ENCODE data around the gene CA9.

DNA sequence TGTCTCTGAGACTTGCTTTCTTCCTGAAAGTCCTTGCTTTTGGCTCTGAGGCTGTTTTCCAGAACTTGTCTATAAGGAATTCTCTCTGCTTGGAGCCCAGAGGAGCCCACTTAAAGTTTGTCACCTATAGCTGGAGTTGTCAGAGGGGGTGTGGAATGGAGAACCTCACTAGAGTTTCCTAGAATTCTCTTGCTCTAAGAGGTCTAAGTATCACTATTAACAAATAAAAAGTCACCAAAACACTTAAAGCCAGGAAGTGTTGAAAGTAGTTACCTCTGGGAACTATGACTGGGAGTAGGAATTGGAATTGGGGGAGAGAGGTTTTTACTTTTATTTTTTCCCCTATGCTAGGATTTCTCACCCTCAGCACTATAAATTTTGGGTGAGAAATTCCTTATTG lies 38.0 kb upstream of the CA9 start:
- TF ChIP-seq, protein P1, sequence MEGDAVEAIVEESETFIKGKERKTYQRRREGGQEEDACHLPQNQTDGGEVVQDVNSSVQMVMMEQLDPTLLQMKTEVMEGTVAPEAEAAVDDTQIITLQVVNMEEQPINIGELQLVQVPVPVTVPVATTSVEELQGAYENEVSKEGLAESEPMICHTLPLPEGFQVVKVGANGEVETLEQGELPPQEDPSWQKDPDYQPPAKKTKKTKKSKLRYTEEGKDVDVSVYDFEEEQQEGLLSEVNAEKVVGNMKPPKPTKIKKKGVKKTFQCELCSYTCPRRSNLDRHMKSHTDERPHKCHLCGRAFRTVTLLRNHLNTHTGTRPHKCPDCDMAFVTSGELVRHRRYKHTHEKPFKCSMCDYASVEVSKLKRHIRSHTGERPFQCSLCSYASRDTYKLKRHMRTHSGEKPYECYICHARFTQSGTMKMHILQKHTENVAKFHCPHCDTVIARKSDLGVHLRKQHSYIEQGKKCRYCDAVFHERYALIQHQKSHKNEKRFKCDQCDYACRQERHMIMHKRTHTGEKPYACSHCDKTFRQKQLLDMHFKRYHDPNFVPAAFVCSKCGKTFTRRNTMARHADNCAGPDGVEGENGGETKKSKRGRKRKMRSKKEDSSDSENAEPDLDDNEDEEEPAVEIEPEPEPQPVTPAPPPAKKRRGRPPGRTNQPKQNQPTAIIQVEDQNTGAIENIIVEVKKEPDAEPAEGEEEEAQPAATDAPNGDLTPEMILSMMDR (IDR thresholded peaks at IDR 0.05; ENCODE audit: poor library complexity) = no peak
- TF ChIP-seq EZH2phosphoT487 (IDR thresholded peaks at IDR 0.05; ENCODE audit: low read depth, severe bottlenecking, unreplicated experiment) (no peak), EZH2 (IDR thresholded peaks at IDR 0.05; ENCODE audit: borderline replicate concordance) (no peak)
